Colonic mucosa (tissue), 4 donors: ENCODE data around the gene HEBP1. TPM values are rescaled to one million over a fixed set of nuclear protein-coding genes. Genes with fewer than 3 reads are reported as not detected.

Experiments used
- DNase-seq: peaks from one replicate; pipeline ENCODE4 v3.0.0-alpha.2; 2020
- H3K27ac ChIP-seq: fragments of 200-600 bp; one replicate; pipeline ENCODE4 v1.8.0; 2021
- H3K27me3 ChIP-seq: fragments of 200-600 bp; one replicate; pipeline ENCODE4 v1.8.0; 2021
- H3K36me3 ChIP-seq: fragments of 200-600 bp; one replicate; pipeline ENCODE4 v1.8.0; 2021
- H3K4me1 ChIP-seq: fragments of 200-600 bp; one replicate; pipeline ENCODE4 v1.8.0; 2021; ENCODE audit warnings: mild to moderate bottlenecking
- H3K4me3 ChIP-seq: fragments of 200-600 bp; one replicate; pipeline ENCODE4 v1.8.0; 2021
- H3K9ac ChIP-seq, 2 donors: one replicate each; pipeline ENCODE4 v1.7.0; 2013; ENCODE audit warnings: control low read depth in 2 of 2, low read depth in 2 of 2, low read length in 2 of 2
- H3K9me3 ChIP-seq: fragments of 200-600 bp; one replicate; pipeline ENCODE4 v1.8.0; 2021
- CTCF ChIP-seq: fragments of 200-600 bp; IDR thresholded peaks from one replicate; pipeline ENCODE4 v1.8.0; 2022; ENCODE audit warnings: antibody characterized with exemption, mild to moderate bottlenecking
- intact Hi-C: fragments of 100-400 bp; cut with DNase I; formaldehyde crosslinking; loops from one replicate; pipeline ENCODE4 v1.14.1; 2022
- total RNA-seq, 2 donors: library from RNA; stranded (reverse); fragmentation: NEBNext Ultra II Directional in 1 of 2; extraction: Animal tissue kit (Norgen Biotek cat#: 25700) in 1 of 2; gene quantifications; one replicate each; pipeline ENCODE4 v1.2.1, GENCODE V29; 2021
- donor health status: healthy.
- donor health status: DM: no; HTN: no; CAD: no.
- donor health status: DM: no; HTN: no; CAD: no.

Gene HEBP1
- total RNA-seq, 2 donors from 2014 or later, result 40.9 to 61.9 TPM

- TF ChIP-seq CTCF, result no peak
- no peaks in the 10 kb centered on the region for H3K4me1 ChIP-seq
- no peak overlapping the region for H3K9ac ChIP-seq
- H3K4me3 ChIP-seq, result no peak overlapping the region
- peak; percentile 65 for DNase-seq
- H3K36me3 ChIP-seq, result no peaks in the 10 kb centered on the region
- no peaks in the 10 kb centered on the region for H3K27me3 ChIP-seq
- no peaks in the 10 kb centered on the region for H3K9me3 ChIP-seq
- intact Hi-C loops, result loop anchor here (10.0 kb wide), 1 partner anchor 141 kb away; no protein-coding TSS in a partner anchor
- no peak overlapping the region for H3K27ac ChIP-seq
Observed at GRCh38 chr12:12975322-12976077, 24.6 kb downstream of the HEBP1 start.

GRCh38 chr12:12974211-12974610 is 25.9 kb downstream of the HEBP1 start:
- H3K27ac ChIP-seq, result no peak overlapping the region
- TF ChIP-seq CTCF, result no peak
- H3K9ac ChIP-seq, result no peak overlapping the region
- H3K4me1 ChIP-seq, result no peaks in the 10 kb centered on the region
- H3K4me3 ChIP-seq, result no peak overlapping the region
- H3K36me3 ChIP-seq, result no peaks in the 10 kb centered on the region
- H3K9me3 ChIP-seq, result no peaks in the 10 kb centered on the region
- DNase-seq, result no peak
- intact Hi-C loops, result loop anchor here (10.0 kb wide), 1 partner anchor 139 kb away; no protein-coding TSS in a partner anchor
- H3K27me3 ChIP-seq, result no peaks in the 10 kb centered on the region

- Histone ChIP-seq H3K27me3 (no peaks in the 10 kb centered on the region), H3K9me3 (no peaks in the 10 kb centered on the region), H3K36me3 (no peaks in the 10 kb centered on the region), H3K27ac (no peak overlapping the region), H3K4me3 (no peak overlapping the region), H3K4me1 (no peaks in the 10 kb centered on the region), H3K9ac (no peak overlapping the region)
- DNase-seq, result no peak
- no peak for TF ChIP-seq CTCF
- intact Hi-C loops, result loop anchor here (10.0 kb wide), 1 partner anchor 138 kb away; no protein-coding TSS in a partner anchor
Observed at GRCh38 chr12:12973019-12973418, 27.0 kb downstream of the HEBP1 start.

GRCh38 chr12:12965836-12966235 is 34.2 kb downstream of the HEBP1 start:
- no peaks in the 10 kb centered on the region for H3K4me1 ChIP-seq
- DNase-seq, result no peak
- no peak overlapping the region for H3K4me3 ChIP-seq
- H3K9me3 ChIP-seq, result no peaks in the 10 kb centered on the region
- H3K27ac ChIP-seq, result no peak overlapping the region
- no peak for TF ChIP-seq CTCF
- intact Hi-C loops, result no loop called here
- H3K27me3 ChIP-seq, result no peaks in the 10 kb centered on the region
- no peak overlapping the region for H3K9ac ChIP-seq
- no peaks in the 10 kb centered on the region for H3K36me3 ChIP-seq

GRCh38 chr12:12964255-12964654 is 35.8 kb downstream of the HEBP1 start:
- DNase-seq, result no peak
- H3K27ac ChIP-seq, result no peak overlapping the region
- H3K9me3 ChIP-seq, result no peaks in the 10 kb centered on the region
- intact Hi-C loops, result no loop called here
- H3K36me3 ChIP-seq, result no peaks in the 10 kb centered on the region
- no peak overlapping the region for H3K4me3 ChIP-seq
- no peaks in the 10 kb centered on the region for H3K4me1 ChIP-seq
- H3K27me3 ChIP-seq, result no peaks in the 10 kb centered on the region
- no peak overlapping the region for H3K9ac ChIP-seq
- TF ChIP-seq CTCF, result no peak
